NCI-H146 treated with DMSO at 0.1 percent for 48 hours (cell line): ENCODE measurements around the gene B3GALT5.

Experiments used
- DNase-seq: peaks from one replicate; lab custom pipeline; 2025; ENCODE audit not compliant: unreplicated experiment; lab: John Stamatoyannopoulos, UW

Gene B3GALT5

GRCh38 chr21:39604951-39605350, 7.8 kb upstream of the B3GALT5 start:
- DNase-seq = no peak

GRCh38 chr21:39610703-39611102, 2.0 kb upstream of the B3GALT5 start:
- DNase-seq = peak; percentile 6

- no peak for DNase-seq
Measured at GRCh38 chr21:39611551-39612190, 1.1 kb upstream of the B3GALT5 start.

GRCh38 chr21:39613041-39613934, 548 bp downstream of the B3GALT5 start:
- no peak for DNase-seq

GRCh38 chr21:39616211-39616772, 3.6 kb downstream of the B3GALT5 start:
- DNase-seq = no peak

GRCh38 chr21:39620856-39621255, 8.1 kb downstream of the B3GALT5 start:
- DNase-seq = no peak

GRCh38 chr21:39625211-39625895, 12.6 kb downstream of the B3GALT5 start:
- DNase-seq = no peak

GRCh38 chr21:39628385-39628784, 15.6 kb downstream of the B3GALT5 start:
- DNase-seq = no peak

GRCh38 chr21:39630191-39630591, 17.5 kb downstream of the B3GALT5 start:
- no peak for DNase-seq

- no peak for DNase-seq
Measured at GRCh38 chr21:39630827-39631226, 18.1 kb downstream of the B3GALT5 start.

GRCh38 chr21:39631842-39632562, 19.3 kb downstream of the B3GALT5 start:
- DNase-seq = no peak

- no peak for DNase-seq
Measured at GRCh38 chr21:39632796-39633442, 20.2 kb downstream of the B3GALT5 start.

GRCh38 chr21:39633770-39634181, 21.0 kb downstream of the B3GALT5 start:
- DNase-seq = no peak

GRCh38 chr21:39634507-39634906, 21.8 kb downstream of the B3GALT5 start:
- no peak for DNase-seq

GRCh38 chr21:39637197-39637970, 24.6 kb downstream of the B3GALT5 start:
- DNase-seq = peak; percentile 87

- no peak for DNase-seq
Measured at GRCh38 chr21:39637971-39638240, 25.2 kb downstream of the B3GALT5 start.

GRCh38 chr21:39638281-39638680, 25.5 kb downstream of the B3GALT5 start:
- no peak for DNase-seq

GRCh38 chr21:39640754-39641153, 28.0 kb downstream of the B3GALT5 start:
- no peak for DNase-seq

GRCh38 chr21:39641827-39642450, 29.2 kb downstream of the B3GALT5 start:
- no peak for DNase-seq
